Activated CD4-positive, CD25-positive, alpha-beta regulatory T cell treated with anti-CD3 and anti-CD28 coated beads, Interleukin-2, amount 50 U/mL, for 72 hours (primary cell): ENCODE data around the gene ZSWIM4.
"Not testable (repeated sequence)": the region's sequence is repeated elsewhere in the genome, so short reads cannot be mapped to it uniquely, and the experiment has no call there.

Experiments
- DNase-seq: peaks from one replicate; pipeline ENCODE4 v3.0.0; 2021

ZSWIM4 gene

DNA sequence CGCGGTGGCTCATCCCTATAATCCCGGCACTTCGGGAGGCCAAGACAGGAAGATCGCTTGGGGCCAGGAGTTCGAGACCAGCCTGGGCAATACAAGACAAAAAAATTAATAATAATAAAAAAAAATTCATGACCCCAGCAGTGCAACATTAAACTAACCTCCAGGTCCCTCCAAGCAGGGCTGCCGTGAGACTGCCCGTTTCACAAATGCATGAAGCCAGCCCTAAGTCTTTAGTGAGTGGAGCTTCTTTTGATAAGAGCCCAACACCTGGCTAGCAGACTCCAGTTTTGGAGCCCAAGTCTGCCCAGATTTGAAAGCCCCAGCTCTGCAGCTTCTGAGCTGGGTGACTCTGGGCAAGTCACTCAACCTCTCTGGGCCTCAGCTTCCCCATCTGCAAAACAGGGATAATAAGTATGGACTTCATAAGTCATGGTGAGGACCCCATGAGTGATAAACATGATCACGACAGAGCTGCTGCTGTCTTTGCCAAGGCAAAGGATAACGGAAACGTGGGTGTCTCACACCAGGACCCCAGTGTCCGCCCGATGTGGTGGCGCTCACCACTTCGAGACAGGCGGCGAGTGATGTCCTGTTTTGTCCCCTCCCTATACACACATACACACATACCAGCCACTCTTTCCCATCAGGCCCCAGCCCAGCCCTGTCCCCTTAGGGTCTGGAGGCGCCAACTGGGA is 43.3 kb downstream of the ZSWIM4 start:
- DNase-seq: no peak

- peak; percentile 78 for DNase-seq
These were observed 44.1 kb downstream of the ZSWIM4 start for GRCh38 chr19:13839130-13839937.

DNA sequence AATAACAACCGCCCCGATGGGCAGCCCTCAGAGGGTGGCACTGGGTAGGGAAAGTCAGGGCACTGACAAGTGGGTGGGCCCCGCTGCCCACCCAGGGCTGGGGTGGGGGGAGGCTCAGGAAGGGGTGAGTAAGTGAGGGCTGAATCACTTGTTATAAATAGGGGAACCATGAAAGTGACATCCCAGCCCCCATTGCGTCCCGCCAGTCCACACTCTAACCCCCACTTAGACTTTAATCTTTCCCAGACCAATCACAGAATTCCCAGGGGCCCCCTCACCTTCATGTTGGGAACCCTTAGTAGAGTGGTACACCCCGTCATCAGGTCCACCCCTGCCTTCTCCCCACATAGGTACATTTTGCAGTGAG is 44.7 kb downstream of the ZSWIM4 start:
- no peak for DNase-seq

DNA sequence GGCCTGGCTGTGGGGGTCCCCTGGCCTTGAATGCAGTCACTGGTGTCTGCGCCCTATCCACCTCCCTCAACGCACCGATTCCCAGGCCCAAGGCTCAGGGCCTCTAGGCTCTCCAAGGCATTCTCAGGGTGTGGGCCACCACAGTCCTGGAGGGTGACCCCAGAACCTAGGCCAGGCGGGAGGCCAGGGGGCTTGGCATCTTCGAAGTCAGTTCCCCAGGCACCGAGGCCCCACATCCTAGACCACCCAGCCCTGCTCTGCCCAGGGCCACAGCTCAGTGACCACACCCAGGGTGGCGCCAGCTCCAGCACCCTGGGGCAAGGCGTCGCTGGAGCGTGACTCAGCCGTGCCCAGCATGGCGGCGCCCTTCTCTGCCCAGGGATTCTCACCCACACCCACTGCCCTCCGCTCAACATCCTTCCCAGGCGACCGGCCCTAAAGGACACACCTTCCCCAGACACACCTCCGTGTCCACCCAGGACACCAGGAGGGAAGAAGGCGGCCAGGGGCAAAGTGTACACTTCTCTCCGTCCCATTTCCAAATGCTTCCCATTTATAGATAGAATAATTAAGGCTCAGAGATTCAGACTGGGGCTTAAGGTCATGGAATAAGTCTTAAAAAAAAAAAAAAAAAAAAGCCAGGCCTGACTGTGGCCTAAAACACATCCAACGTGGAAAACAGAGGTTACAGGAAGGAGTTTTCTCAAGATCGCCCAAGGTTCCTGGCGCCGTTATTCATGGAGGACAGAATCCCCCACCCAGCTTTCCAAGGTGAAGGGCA is 45.3 kb downstream of the ZSWIM4 start:
- DNase-seq: no peak

GRCh38 chr19:13841086-13841961 is 46.1 kb downstream of the ZSWIM4 start:
- no peak for DNase-seq

DNA sequence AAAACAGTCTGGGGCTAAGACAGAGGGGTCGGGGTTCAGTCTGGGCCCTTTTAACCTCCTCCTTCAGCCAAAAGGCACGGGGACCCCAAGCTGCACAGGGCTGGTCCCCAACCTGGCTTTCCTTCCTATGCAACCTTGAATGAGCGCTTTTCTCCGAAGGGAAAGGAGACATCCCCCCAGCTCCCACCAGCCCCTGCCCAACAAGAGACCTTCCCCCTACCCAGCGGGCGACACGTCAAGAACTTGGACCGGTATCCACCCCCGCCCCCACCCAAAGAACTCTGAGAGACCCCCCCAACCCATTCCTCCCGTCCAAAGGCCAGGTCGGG is 46.7 kb downstream of the ZSWIM4 start:
- DNase-seq: no peak

DNA sequence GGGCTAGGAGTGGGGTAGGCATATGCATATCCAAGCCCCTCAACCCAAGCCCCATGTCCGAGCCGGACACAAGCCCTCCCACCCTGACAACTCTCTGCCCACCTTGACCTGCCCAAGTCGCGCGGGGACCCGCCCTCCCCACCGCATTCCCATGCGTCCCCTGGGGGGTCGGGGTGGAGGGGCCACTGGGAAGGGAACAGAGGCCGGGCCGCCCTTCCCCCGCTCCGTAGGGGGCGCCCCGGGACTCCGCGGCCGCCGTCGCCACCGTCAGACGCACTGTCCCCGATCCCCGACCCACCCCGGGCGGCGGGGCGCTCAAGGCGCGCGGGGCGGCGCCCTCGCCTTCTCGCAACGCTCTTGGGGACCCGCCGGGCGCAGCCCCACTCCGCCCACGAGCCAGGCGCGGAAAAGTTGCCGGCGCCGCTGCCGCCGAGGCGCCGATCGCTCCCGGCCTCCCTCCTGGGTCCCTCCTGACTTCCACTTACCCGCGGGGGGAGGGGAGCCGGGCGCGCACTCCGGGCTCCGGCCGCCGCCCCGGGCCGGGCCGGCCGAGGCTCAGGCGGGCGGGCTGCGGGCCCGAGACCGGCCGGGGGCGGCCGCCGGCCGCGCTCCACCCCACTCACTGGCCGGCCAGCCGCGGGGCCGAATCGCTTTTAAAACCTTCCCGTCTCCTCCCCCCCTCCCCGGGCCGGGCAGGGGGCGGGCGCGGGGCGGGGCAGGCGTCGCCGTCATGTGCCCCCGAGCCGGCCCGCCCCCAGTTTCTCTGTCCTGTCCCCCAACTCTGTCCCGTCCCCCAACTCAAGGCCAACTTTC is 47.3 kb downstream of the ZSWIM4 start:
- peak; percentile 79 for DNase-seq

DNA sequence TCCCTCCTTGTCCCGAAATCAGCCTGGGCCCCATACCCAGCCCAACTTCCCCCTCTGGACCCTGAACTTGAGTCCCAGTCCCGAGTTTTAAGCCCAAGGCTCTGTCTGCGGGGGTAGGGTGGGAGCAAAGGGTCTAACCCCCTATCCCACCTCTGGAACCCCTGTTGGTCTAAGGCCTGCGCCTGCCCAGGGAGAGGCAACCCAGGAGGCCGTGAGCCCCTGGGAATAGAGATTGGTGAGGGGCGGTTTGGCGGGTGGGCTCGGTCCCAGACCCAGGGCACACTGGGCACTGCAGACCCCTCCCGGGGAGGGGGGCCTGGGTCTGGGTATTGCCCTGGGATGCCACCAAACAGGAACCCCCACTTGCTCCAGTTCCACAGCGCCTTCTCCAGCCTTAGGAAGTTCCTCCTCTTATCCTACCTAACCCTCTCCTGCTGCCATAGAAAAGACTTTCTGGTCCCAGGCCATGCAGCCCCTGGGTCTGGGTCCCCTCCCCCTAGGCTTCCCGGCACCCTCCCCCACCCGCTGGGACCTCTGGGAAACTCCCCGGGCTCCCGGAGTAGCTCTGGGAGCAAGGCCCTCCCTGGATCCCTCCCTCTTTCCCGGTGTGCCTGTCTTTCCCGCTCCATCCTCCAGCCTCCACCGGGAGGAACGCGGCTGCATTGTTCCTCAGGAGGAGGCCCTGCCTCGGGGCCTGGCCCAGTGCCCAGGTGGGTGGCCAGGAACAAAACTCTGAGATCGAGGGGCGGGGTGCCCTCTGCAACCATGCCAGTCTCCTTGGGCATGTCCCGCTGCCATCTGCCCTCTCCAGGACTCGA is 48.1 kb downstream of the ZSWIM4 start:
- DNase-seq: no peak

DNA sequence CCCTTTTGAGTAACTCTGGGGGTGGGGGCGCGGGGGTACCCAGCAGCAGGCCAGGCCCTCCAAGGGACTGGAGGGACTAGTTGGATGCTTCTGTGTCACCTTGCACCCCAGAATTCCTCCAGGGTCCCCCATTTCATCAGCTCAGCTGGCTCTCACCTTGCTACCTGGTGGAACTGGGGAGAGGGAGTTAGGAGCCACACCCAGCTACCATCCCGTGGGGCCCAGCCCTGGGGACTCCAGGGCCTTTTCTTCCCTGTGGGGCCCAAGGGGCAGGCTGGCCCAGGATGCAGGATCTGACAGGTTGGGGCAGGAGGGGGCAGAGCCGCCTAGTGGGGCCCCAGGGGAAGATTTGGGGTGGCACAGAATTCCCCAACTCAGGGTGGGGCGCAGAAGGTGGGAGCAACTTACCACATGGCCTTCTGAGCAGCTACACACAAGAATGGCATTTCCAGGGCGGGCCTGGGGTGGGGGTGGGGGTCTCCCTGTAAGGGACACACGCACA is 48.9 kb downstream of the ZSWIM4 start:
- DNase-seq: no peak

DNA sequence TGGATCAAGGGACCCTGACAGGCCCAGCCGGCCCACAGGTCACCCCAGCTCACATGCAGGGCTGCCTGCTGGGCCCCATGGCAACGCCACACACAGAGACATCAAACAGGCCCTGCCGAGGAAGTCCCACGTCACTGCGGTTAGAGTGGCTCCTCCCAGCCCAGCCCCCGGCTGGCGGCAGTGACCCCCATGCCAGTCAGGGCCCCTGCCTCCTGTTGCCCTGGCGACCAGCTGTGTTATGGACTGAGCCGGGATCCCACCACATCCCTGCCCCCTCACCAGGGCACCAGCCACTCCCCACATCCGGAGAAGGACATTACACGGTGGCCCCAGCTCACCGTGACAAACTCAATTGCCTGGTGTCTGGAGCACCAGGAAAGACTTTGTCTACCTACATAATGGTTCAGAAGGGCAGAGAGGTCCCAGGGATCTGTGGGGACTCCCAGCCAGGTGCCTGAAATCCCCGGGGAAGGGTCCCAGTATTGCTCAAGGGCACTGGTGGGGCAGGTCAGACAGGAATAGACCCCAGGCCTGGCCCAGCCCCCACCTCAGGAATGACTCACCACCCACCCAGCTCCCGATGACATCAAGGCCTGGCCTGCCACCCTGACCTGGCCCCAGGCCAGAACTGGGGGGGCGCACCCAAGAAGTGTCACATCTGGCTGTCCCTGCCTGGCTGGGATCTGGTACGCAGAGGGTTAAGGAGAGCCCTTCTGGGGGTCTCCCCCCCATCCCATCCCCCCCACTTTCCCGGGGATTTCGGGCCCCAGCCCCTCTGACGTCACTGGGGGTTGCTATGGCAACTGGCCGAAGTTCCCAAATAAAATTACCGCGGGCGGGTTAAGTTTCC is 51.5 kb downstream of the ZSWIM4 start:
- peak; percentile 90 for DNase-seq

DNA sequence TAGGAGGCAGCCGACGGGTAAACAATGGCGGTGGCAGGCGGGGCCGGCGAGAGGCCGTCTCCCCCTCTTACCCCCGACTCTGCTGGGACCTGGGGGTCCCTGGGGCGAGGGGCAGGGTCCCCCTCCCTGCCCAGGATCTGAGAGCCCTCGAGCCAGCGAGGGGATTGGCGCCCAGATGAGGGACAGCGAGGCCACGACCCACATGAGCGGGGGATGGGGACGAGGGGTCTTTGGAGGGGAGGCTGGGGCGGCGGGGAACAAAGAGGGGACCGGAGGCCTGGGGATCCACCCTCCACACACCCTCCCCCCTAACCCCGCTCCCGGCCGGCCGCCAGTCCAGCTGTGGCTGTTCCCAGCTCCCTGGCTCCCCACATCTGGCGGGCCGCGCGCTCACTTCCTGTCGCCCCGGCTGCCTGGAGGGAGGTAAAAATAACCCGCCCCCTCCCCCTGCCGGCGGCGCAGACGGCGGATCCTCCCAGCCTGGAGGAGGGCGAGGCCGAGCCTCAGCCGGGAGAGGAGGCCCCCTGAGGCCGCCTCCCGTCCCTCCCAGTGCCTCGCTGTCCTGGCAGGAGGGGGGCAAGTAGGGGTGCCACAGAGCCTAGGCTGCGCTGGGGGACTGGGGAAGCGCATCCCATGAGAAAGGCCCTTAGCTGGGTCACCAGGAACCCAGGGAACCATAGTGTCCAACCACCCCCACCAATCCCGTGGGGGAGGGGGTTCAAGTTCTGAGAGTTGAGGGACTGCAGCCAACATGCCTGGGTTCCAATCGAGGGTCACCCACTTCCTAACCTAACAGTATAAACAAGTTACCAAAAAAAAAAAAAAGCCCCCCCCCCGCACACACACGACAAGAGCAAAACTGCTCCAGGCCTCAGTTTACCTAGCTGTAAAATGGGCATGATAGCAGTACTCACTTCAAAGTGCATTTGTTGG is 52.4 kb downstream of the ZSWIM4 start:
- peak; percentile 74 for DNase-seq

- DNase-seq: no peak
These were observed 53.1 kb downstream of the ZSWIM4 start for GRCh38 chr19:13848340-13848677.

GRCh38 chr19:13848798-13849676 is 53.8 kb downstream of the ZSWIM4 start:
- no peak for DNase-seq

GRCh38 chr19:13849991-13850909 is 55.0 kb downstream of the ZSWIM4 start:
- peak; percentile 78 for DNase-seq

DNA sequence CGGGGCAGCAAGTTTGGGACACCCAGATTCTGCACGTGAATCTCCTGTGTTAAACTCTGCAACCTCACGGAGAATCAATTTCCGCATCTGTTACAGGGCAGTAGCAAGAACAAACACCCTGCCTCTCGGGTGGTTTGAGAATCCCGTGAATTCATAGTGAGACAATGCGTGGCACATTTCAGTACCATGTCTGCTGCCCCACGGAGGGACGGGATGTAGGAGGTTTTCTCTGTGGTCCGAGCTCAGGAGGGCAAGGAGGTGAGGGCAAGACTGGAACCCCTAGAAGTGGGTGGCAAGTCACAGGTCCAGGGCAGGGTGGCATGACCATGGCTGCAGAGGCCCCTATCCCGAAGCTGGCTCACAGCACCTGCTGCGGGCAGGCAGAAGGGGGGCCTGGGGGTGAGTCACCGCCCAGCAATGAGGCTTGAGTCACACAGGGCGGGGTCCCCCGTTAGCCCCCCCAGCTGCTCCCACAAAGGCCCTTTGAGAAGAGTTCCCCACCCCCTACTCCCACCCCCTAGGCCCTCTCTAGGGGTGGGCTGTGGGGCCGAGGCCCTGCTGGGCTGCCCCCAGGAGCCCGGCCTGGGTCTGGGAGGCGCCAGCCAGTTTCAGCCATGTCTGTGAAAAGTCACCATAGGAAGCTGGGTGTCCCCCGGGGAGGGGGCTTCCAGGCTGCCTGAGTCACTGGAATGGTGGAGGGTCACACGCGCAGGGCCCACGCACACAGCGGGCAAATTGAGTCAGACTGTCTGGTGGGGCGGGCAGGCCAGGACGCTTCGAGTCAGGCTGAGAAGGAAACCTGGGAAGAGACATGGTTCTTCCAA is 55.9 kb downstream of the ZSWIM4 start:
- DNase-seq: no peak

DNA sequence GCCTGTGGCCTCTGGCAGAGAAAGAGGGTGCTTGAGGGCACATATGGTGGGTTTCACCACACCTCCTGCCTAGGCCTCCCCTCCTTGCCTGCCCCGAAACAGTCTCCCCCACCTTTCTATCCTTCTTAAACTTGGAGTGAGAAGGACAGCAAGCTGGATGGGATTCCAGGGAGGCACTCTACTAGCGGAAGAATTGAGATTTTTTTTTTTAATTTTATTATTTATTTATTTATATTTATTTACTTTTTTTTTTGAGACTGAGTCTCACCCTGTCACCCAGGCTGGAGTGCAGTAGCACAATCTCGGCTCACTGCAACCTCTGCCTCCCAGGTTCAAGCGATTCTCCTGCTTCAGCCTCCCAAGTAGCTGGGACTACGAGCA is 56.5 kb downstream of the ZSWIM4 start:
- DNase-seq: not testable (repeated sequence)
